Endodermal cell (in vitro differentiated cells): ENCODE measurements around the gene BCAM. TPM values are rescaled to one million over a fixed set of nuclear protein-coding genes. Genes with fewer than 3 reads are reported as not detected.

Experiments used
- DNase-seq: peaks from one replicate; pipeline ENCODE4 v3.0.0-alpha.2; 2017
- H3K27ac ChIP-seq: 2 replicates; pipeline ENCODE4 v1.5.1; 2013; ENCODE audit warnings: mild to moderate bottlenecking, low read depth, low read length, moderate library complexity
- H3K27me3 ChIP-seq: 2 replicates; pipeline ENCODE4 v1.6.1; 2013; ENCODE audit warnings: mild to moderate bottlenecking, low read length, moderate library complexity; ENCODE audit not compliant: insufficient read depth, control insufficient read depth, poor library complexity, severe bottlenecking
- H3K36me3 ChIP-seq: 2 replicates; pipeline ENCODE4 v1.7.0; 2013; ENCODE audit warnings: mild to moderate bottlenecking, low read length, moderate library complexity; ENCODE audit not compliant: control insufficient read depth, insufficient read depth
- H3K4me1 ChIP-seq: one replicate; pipeline ENCODE4 v1.7.0; 2013; ENCODE audit warnings: low read length; ENCODE audit not compliant: control insufficient read depth, insufficient read depth
- H3K4me3 ChIP-seq: 2 replicates; pipeline ENCODE4 v1.5.1; 2013; ENCODE audit warnings: mild to moderate bottlenecking, low read length, moderate library complexity
- H3K9ac ChIP-seq: 2 replicates; pipeline ENCODE4 v1.6.1; 2013; ENCODE audit warnings: mild to moderate bottlenecking, low read length, moderate library complexity; ENCODE audit not compliant: poor library complexity, severe bottlenecking; ENCODE audit errors: extremely low read depth
- H3K9me3 ChIP-seq: 2 replicates; pipeline ENCODE4 v1.6.1; 2013; ENCODE audit warnings: mild to moderate bottlenecking, low read length, moderate library complexity; ENCODE audit not compliant: control insufficient read depth
- H3K27ac Mint-ChIP-seq: 2 replicates; pipeline ENCODE4 v1.8.0; 2020; ENCODE audit warnings: mixed read lengths
- H3K27me3 Mint-ChIP-seq: 2 replicates; pipeline ENCODE4 v1.8.0; 2021; ENCODE audit warnings: mild to moderate bottlenecking, mixed read lengths; ENCODE audit not compliant: insufficient read depth
- H3K36me3 Mint-ChIP-seq: 2 replicates; pipeline ENCODE4 v1.8.0; 2020; ENCODE audit warnings: low read depth, mixed read lengths
- H3K4me1 Mint-ChIP-seq: 2 replicates; pipeline ENCODE4 v1.8.0; 2020; ENCODE audit warnings: mixed read lengths
- H3K4me3 Mint-ChIP-seq: 2 replicates; pipeline ENCODE4 v1.8.0; 2020; ENCODE audit warnings: mild to moderate bottlenecking, moderate library complexity, mixed read lengths
- H3K9me3 Mint-ChIP-seq: 2 replicates; pipeline ENCODE4 v1.8.0; 2020; ENCODE audit warnings: mild to moderate bottlenecking, mixed read lengths
- WGBS, 2 experiments: methylation state at CpG; one replicate each; pipeline versions ENCODE4 v1.1.5 to v1.1.7; 2013; ENCODE audit warnings: missing lambda C conversion rate in 2 of 2, mixed read lengths in 1 of 2; ENCODE audit not compliant: insufficient coverage in 1 of 2, insufficient read length in 1 of 2; 5-methylcytosine and 5-hydroxymethylcytosine counted together
- total RNA-seq, 2 donors: library from RNA; stranded (reverse); fragmentation: NEBNext Ultra II Directional in 1 of 2; extraction: Animal tissue kit (Norgen Biotek cat#: 25700) in 1 of 2; gene quantifications; 2 replicates in 1 of 2; 3 replicates in 1 of 2; pipeline ENCODE4 v1.2.1, GENCODE V29; 2021
- TF ChIP-seq, protein P1 (sequence below): fragments of 200-600 bp; sonication (generic); conservative IDR thresholded peaks from 2 replicates; pipeline ENCODE4 v1.5.0; 2021; ENCODE audit warnings: antibody characterized with exemption, mild to moderate bottlenecking

The BCAM gene
- total RNA-seq, 2 donors from 2014 or later: 62.9 to 64.0 TPM

DNA sequence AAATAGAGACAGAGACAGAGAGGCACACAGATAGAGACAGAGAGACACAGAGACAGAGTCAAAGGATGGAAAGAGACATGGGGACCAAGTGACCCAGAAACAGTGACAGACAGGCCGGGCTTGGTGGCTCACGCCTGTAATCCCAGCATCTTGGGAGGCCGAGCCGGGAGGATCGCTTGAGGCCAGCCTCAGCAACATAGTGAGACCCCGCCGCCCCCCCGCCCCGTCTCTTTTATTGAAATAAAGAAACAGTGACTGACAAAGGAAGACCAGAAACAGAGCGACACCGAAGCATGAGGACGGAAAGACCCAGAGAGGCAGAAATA is 36.3 kb downstream of the BCAM start:
- Histone ChIP-seq H3K4me1 (peaks cover 4% of the 10 kb centered on the region), H3K27ac (no peak overlapping the region), H3K36me3 (peaks cover 12% of the 10 kb centered on the region), H3K9ac (no peak overlapping the region), H3K9me3 (no peaks in the 10 kb centered on the region), H3K4me3 (peak overlapping the region; percentile 81), H3K27me3 (no peaks in the 10 kb centered on the region)
- Mint-ChIP-seq H3K4me3 (peak overlapping the region; percentile 99), H3K4me1 (peaks cover 18% of the 10 kb centered on the region), H3K27ac (peak overlapping the region; percentile 99), H3K9me3 (no peaks in the 10 kb centered on the region), H3K36me3 (peaks cover 11% of the 10 kb centered on the region), H3K27me3 (no peaks in the 10 kb centered on the region)
- TF ChIP-seq, protein P1, sequence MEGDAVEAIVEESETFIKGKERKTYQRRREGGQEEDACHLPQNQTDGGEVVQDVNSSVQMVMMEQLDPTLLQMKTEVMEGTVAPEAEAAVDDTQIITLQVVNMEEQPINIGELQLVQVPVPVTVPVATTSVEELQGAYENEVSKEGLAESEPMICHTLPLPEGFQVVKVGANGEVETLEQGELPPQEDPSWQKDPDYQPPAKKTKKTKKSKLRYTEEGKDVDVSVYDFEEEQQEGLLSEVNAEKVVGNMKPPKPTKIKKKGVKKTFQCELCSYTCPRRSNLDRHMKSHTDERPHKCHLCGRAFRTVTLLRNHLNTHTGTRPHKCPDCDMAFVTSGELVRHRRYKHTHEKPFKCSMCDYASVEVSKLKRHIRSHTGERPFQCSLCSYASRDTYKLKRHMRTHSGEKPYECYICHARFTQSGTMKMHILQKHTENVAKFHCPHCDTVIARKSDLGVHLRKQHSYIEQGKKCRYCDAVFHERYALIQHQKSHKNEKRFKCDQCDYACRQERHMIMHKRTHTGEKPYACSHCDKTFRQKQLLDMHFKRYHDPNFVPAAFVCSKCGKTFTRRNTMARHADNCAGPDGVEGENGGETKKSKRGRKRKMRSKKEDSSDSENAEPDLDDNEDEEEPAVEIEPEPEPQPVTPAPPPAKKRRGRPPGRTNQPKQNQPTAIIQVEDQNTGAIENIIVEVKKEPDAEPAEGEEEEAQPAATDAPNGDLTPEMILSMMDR: no peak
- DNase-seq: no peak
- 19 to 27% methylated on average over 12 of the region's 12 CpGs for WGBS, 2 experiments

DNA sequence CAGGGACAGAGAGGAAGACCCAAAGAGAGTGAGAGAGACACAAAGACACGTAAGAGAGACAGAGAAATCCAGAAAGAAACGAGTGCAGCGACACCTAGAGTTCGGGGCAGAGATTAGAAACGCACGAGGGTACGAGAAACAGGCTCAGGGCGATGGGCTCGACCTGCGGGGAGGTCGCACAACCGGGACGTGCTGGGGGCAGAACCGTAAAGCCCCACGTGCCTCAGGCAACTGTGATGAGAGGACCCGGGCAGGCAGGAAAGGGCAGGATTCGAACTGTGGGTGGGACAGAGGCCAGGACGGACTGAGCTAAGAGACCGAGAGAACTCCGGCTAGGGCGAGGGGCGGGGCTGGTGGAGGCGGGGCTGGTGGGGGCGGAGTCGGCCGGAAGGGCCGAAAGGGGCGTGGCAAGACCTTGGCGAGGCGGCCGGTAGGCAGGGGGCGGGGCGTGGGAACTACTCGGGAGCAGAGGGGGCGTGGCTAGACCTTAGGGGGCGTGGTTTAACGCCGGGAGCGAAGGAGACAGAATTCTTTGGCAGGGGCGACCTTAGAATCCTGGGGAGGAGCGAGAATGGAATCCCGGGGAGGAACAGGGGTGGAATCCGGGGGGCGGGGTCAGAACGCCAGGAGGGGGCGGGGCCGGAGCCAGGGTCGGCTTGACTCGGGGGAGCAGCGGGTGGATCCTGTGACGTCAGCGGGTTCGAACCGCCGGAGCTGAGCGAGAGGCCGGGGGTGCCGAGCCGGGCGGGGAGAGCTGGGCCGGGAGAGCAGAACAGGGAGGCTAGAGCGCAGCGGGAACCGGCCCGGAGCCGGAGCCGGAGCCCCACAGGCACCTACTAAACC is 36.9 kb downstream of the BCAM start, which contains the start of gene NECTIN2:
Gene NECTIN2 (plus strand): TSS at position 686 of the 843 bp plus-strand sequence. CDS start 229 bp downstream, outside the sequence.
- TF ChIP-seq, protein P1: peak; percentile 83
- Histone ChIP-seq H3K4me3 (peak within 1 kb of the TSS; percentile 100), H3K27ac (peak within 1 kb of the TSS; percentile 96), H3K27me3 (no peaks in the 10 kb centered on the region), H3K9me3 (no peaks in the 10 kb centered on the region), H3K36me3 (peaks cover 17% of the 10 kb centered on the region), H3K9ac (peak within 1 kb of the TSS; percentile 100), H3K4me1 (peaks cover 7% of the 10 kb centered on the region)
- WGBS, 2 experiments: 0% methylated on average over 41 to 67 of the region's 67 CpGs
- no peaks in the 10 kb centered on the region for H3K9me3 Mint-ChIP-seq
- peak; percentile 100 for DNase-seq
- peaks cover 13% of the 10 kb centered on the region for H3K36me3 Mint-ChIP-seq
- no peaks in the 10 kb centered on the region for H3K27me3 Mint-ChIP-seq
- peaks cover 20% of the 10 kb centered on the region for H3K4me1 Mint-ChIP-seq
- H3K4me3 Mint-ChIP-seq: peak within 1 kb of the TSS; percentile 99
- peak within 1 kb of the TSS; percentile 100 for H3K27ac Mint-ChIP-seq

DNA sequence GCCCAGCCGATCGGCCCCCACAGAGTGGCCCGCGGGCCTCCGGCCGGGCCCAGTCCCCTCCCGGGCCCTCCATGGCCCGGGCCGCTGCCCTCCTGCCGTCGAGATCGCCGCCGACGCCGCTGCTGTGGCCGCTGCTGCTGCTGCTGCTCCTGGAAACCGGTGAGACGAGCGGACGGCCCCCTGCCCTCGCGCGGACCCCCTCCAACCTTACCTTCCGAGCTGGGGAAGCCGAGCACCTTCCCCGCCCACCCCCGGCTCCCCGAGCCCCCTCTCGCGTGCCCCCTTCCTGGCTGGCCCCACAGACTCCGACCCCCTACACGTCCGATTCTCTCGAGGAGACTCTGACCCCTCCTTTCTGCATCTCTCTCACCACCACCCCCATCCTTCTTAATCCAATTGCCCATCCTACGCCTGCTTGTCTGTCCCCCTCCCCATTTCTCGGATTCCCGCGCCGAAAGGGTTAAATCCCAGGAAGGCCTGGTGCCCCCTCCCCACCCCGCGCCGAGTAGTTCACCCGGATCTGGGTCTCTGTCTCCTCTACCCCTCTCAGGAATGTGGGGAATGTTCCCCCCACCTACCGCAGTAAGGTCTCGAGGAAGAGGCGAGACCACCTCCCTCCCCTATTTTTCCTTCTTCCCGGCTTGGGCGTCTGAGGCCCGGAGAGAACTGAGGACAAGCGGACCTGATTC is 37.7 kb downstream of the BCAM start:
- H3K4me1 ChIP-seq: peaks cover 7% of the 10 kb centered on the region
- Mint-ChIP-seq H3K4me3 (peak overlapping the region; percentile 99), H3K4me1 (peaks cover 23% of the 10 kb centered on the region), H3K9me3 (no peaks in the 10 kb centered on the region), H3K36me3 (peaks cover 17% of the 10 kb centered on the region), H3K27me3 (no peaks in the 10 kb centered on the region), H3K27ac (peak overlapping the region; percentile 100)
- H3K4me3 ChIP-seq: peak overlapping the region; percentile 100
- H3K27ac ChIP-seq: peak overlapping the region; percentile 96
- H3K27me3 ChIP-seq: no peaks in the 10 kb centered on the region
- no peaks in the 10 kb centered on the region for H3K9me3 ChIP-seq
- H3K9ac ChIP-seq: peak overlapping the region; percentile 100
- 0% methylated on average over 23 to 51 of the region's 51 CpGs for WGBS, 2 experiments
- DNase-seq: peak; percentile 96
- H3K36me3 ChIP-seq: peaks cover 25% of the 10 kb centered on the region
- TF ChIP-seq, protein P1: no peak
